Measurements from ENCODE around the gene KSR1. TPM values are rescaled to one million over a fixed set of nuclear protein-coding genes. Genes with fewer than 3 reads are reported as not detected.

KSR1 gene
- total RNA-seq, 1 donor from 2014 or later: 114 TPM

GRCh38 chr17:27526604-27527002 is 70.4 kb downstream of the KSR1 start:
- H3K36me3 Mint-ChIP-seq (ENCODE audit: low read depth): no peaks in the 10 kb centered on the region
- TF ChIP-seq, protein P1, sequence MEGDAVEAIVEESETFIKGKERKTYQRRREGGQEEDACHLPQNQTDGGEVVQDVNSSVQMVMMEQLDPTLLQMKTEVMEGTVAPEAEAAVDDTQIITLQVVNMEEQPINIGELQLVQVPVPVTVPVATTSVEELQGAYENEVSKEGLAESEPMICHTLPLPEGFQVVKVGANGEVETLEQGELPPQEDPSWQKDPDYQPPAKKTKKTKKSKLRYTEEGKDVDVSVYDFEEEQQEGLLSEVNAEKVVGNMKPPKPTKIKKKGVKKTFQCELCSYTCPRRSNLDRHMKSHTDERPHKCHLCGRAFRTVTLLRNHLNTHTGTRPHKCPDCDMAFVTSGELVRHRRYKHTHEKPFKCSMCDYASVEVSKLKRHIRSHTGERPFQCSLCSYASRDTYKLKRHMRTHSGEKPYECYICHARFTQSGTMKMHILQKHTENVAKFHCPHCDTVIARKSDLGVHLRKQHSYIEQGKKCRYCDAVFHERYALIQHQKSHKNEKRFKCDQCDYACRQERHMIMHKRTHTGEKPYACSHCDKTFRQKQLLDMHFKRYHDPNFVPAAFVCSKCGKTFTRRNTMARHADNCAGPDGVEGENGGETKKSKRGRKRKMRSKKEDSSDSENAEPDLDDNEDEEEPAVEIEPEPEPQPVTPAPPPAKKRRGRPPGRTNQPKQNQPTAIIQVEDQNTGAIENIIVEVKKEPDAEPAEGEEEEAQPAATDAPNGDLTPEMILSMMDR (IDR thresholded peaks at IDR 0.05): no peak
- H3K4me1 Mint-ChIP-seq: peaks cover 53% of the 10 kb centered on the region
- ChIA-PET CTCF (no interaction called here), POLR2A (interaction anchor here (0.6 to 1.4 kb wide), 6 partner anchors 16 to 71 kb away, joined by 3 to 4 read pairs (median 3); partner anchors contain the start of gene KSR1)
- H3K27ac Mint-ChIP-seq: peak overlapping the region; percentile 42
- no peaks in the 10 kb centered on the region for H3K27me3 Mint-ChIP-seq
- ATAC-seq (ENCODE audit: low read depth): peak; percentile 83
- intact Hi-C loops (cut with micrococcal nuclease): no loop called here
- H3K9me3 Mint-ChIP-seq: no peaks in the 10 kb centered on the region
- DNase-seq: no peak
- no peak overlapping the region for H3K4me3 Mint-ChIP-seq

DNA sequence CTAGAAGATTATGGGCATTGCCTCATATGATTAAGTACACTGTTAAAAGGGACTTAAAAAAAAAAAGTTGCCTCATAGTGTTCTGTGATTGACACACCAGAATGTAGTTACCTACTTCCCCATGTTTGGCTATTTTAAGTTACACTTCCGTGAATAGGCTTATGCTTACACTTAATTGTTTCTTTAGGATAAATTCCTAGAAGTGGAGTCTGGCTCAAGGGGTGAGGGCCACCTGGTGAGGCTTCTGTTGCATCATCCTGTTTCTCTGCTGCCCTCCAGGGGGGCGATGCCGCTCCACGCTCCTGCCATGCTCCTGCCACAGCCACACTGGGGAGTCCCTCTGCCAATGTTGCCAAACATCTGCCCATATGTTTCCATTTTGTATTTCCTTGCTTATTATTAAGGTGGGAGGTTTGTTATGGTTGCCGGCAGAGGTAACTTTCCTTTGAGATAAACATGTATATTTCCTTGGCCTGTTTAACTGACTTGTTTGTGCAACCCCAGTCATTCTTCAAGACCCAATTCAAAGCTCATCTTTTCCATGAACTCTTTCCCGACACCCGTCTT is 73.1 kb downstream of the KSR1 start:
- Mint-ChIP-seq H3K9me3 (no peaks in the 10 kb centered on the region), H3K27me3 (no peaks in the 10 kb centered on the region), H3K4me3 (no peak overlapping the region), H3K4me1 (peaks cover 60% of the 10 kb centered on the region), H3K27ac (no peak overlapping the region), H3K36me3 (ENCODE audit: low read depth) (no peaks in the 10 kb centered on the region)
- TF ChIP-seq, protein P1 (IDR thresholded peaks at IDR 0.05): no peak
- ChIA-PET POLR2A (no interaction called here), CTCF (no interaction called here)
- DNase-seq (no peak), ATAC-seq (ENCODE audit: low read depth) (no peak)
- intact Hi-C loops (cut with micrococcal nuclease): loop anchor here (2.0 kb wide), 1 partner anchor 73 kb away; the partner anchor contains the start of gene KSR1

DNA sequence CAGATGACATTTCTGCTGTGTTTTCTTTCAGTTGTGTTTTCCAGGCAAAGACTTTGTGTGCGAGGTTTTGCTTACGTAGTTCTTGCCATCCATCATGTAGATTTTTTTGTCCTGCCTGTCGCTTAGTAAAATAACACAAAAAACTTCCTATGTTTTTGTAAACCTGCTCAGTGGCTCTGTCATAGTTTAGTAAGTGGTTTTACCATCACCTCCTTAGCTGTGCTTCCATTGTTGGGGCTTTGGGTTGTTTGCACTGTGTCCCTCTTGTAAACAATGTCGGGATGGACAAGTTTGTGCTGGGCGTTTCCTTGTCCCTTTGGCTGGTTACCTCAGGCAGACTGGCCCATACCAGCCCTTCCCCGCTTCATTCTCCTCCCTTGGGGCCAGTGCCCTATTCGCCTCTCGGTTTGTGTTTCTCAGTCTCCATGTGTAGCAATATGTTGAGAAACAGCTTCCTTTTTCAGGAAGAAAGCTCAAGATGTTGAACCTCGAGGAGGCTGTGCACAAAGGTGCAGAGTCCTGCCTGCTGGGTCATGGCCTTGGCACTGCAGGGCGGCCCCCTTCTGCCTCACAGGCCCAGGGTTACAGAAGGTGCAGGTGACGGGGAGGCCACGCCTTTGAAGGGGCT is 74.6 kb downstream of the KSR1 start:
- TF ChIP-seq, protein P1 (IDR thresholded peaks at IDR 0.05): no peak
- Mint-ChIP-seq H3K4me1 (peaks cover 55% of the 10 kb centered on the region), H3K27me3 (no peaks in the 10 kb centered on the region), H3K4me3 (peak overlapping the region; percentile 35), H3K9me3 (no peaks in the 10 kb centered on the region), H3K27ac (peak overlapping the region; percentile 50), H3K36me3 (ENCODE audit: low read depth) (no peaks in the 10 kb centered on the region)
- CTCF ChIA-PET: interaction anchor here (0.9 to 1.2 kb wide), 3 partner anchors 11 to 69 kb away, joined by 3 to 5 read pairs (median 4); no protein-coding TSS in a partner anchor
- POLR2A ChIA-PET: interaction anchor here (0.7 to 1.5 kb wide), 4 partner anchors 11 to 75 kb away, joined by 3 to 7 read pairs (median 4); partner anchors contain the start of gene KSR1
- DNase-seq (no peak), ATAC-seq (ENCODE audit: low read depth) (peak; percentile 33)
- intact Hi-C loops (cut with micrococcal nuclease): loop anchor here (2.0 kb wide), 1 partner anchor 14 kb away; no protein-coding TSS in a partner anchor

- peak; percentile 32 for ATAC-seq (ENCODE audit: low read depth)
- ChIA-PET POLR2A (interaction anchor here (0.7 to 1.5 kb wide), 5 partner anchors 10 to 76 kb away, joined by 3 to 7 read pairs (median 3); partner anchors contain the start of gene KSR1), CTCF (interaction anchor here (0.9 to 1.2 kb wide), 3 partner anchors 10 to 68 kb away, joined by 3 to 5 read pairs (median 4); no protein-coding TSS in a partner anchor)
- intact Hi-C loops (cut with micrococcal nuclease): loop anchor here (2.0 kb wide), 1 partner anchor 13 kb away; no protein-coding TSS in a partner anchor
- Mint-ChIP-seq H3K27me3 (no peaks in the 10 kb centered on the region), H3K36me3 (ENCODE audit: low read depth) (no peaks in the 10 kb centered on the region), H3K4me1 (peaks cover 49% of the 10 kb centered on the region), H3K27ac (no peak overlapping the region), H3K4me3 (no peak overlapping the region), H3K9me3 (no peaks in the 10 kb centered on the region)
- TF ChIP-seq, protein P1 (IDR thresholded peaks at IDR 0.05): no peak
- no peak for DNase-seq
These were observed 75.3 kb downstream of the KSR1 start for GRCh38 chr17:27531469-27531961.
